Body of pancreas (tissue), 4 donors: ENCODE data around the gene GPR107. TPM values are rescaled to one million over a fixed set of nuclear protein-coding genes. Genes with fewer than 3 reads are reported as not detected.

ENCODE experiments used
- ATAC-seq: fragments of 150-250 bp; one replicate; pipeline ENCODE4 v1.9.1; 2016
- DNase-seq, 4 donors: peaks; one replicate each; pipeline ENCODE4 v3.0.0-alpha.2; 2019
- H3K27ac ChIP-seq, 4 donors: fragments of 200-600 bp; sonication (generic); 1 replicate in 3 of 4; 2 replicates in 1 of 4; pipeline versions ENCODE4 v1.5.1 to v1.6.1; 2016 to 2019; ENCODE audit warnings: mild to moderate bottlenecking in 1 of 4, mixed read lengths in 1 of 4, moderate library complexity in 1 of 4
- H3K27me3 ChIP-seq, 2 donors: fragments of 200-600 bp; sonication (generic); one replicate each; pipeline ENCODE4 v1.6.0; 2016; ENCODE audit warnings: mild to moderate bottlenecking in 1 of 2
- H3K36me3 ChIP-seq, 2 donors: fragments of 200-600 bp; sonication (generic); replicated peaks in 1 of 2; 2 replicates each; pipeline ENCODE4 v1.5.1; 2016; ENCODE audit warnings: low read depth in 2 of 2; ENCODE audit not compliant: insufficient read depth in 1 of 2
- H3K4me1 ChIP-seq: fragments of 200-600 bp; sonication (generic); one replicate; pipeline ENCODE4 v1.6.0; 2016
- H3K4me3 ChIP-seq, 2 donors: fragments of 200-600 bp; sonication (generic); 1 replicate in 1 of 2; 2 replicates in 1 of 2; pipeline ENCODE4 v1.5.1; 2016 to 2019
- H3K9me3 ChIP-seq, 3 donors: fragments of 200-600 bp; sonication (generic); 1 replicate in 2 of 3; 2 replicates in 1 of 3; pipeline ENCODE4 v1.5.1; 2016
- POLR2A ChIP-seq, 3 donors: fragments of 450-650 bp; IDR thresholded peaks; one replicate each; pipeline ENCODE4 v1.6.1; 2016; ENCODE audit warnings: antibody characterized with exemption in 3 of 3, mild to moderate bottlenecking in 2 of 3
- WGBS, 2 donors: methylation state at CpG; one replicate each; pipeline ENCODE4 v1.1.5; 2017; 5-methylcytosine and 5-hydroxymethylcytosine counted together
- intact Hi-C: fragments of 100-400 bp; cut with DNase I; formaldehyde crosslinking; loops from one replicate; pipeline ENCODE4 v1.15.1; 2023
- total RNA-seq, 2 donors: library from RNA; depleted of rRNA; stranded (reverse); fragments of >200 nt; gene quantifications; one replicate each; pipeline ENCODE4 v1.1.0, GENCODE V29; 2016
- TF ChIP-seq, protein P1 (sequence below), 7 experiments: fragments of 450-650 bp in 4 of 7; fragments of 200-600 bp in 3 of 7; sonication (generic) in 3 of 7; IDR thresholded peaks; one replicate each; pipeline ENCODE4 v1.5.1; 2016 to 2019; ENCODE audit warnings: antibody characterized with exemption in 7 of 7

GPR107 gene
- total RNA-seq, 2 donors from 2014 or later, result 9.6 to 11.4 TPM

DNA sequence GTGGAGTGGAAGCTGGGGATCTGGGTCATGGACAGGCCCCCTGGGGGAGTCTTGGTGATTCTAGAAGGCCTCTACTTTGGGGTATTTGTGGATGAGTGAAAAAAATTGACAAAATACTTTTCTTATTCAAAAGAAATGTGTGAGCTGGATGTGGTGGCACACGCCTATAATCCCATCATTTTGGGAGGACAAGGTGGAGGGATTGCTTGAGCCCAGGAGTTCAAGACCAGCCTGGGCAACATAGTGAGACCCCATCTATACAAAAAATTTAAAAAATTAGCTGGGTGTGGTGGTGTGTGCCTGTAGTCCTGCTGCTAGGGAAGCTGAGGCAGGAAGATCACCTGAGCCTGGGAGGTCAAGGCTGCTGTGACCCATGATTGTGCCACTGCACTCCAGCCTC lies 111.9 kb downstream of the GPR107 start:
- ATAC-seq, result no peak
- intact Hi-C loops, result no loop called here
- Histone ChIP-seq H3K27me3 (no peaks in the 10 kb centered on the region), H3K27ac (no peak overlapping the region), H3K4me1 (no peaks in the 10 kb centered on the region), H3K9me3 (no peaks in the 10 kb centered on the region), H3K4me3 (no peak overlapping the region), H3K36me3 (no peaks in the 10 kb centered on the region)
- WGBS, 2 donors, result 94% methylated on average over 1 of the region's 1 CpG
- TF ChIP-seq, protein P1, sequence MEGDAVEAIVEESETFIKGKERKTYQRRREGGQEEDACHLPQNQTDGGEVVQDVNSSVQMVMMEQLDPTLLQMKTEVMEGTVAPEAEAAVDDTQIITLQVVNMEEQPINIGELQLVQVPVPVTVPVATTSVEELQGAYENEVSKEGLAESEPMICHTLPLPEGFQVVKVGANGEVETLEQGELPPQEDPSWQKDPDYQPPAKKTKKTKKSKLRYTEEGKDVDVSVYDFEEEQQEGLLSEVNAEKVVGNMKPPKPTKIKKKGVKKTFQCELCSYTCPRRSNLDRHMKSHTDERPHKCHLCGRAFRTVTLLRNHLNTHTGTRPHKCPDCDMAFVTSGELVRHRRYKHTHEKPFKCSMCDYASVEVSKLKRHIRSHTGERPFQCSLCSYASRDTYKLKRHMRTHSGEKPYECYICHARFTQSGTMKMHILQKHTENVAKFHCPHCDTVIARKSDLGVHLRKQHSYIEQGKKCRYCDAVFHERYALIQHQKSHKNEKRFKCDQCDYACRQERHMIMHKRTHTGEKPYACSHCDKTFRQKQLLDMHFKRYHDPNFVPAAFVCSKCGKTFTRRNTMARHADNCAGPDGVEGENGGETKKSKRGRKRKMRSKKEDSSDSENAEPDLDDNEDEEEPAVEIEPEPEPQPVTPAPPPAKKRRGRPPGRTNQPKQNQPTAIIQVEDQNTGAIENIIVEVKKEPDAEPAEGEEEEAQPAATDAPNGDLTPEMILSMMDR (IDR thresholded peaks at IDR 0.05), result no peak
- TF ChIP-seq POLR2A (IDR thresholded peaks at IDR 0.05), result no peak
- no peak for DNase-seq

DNA sequence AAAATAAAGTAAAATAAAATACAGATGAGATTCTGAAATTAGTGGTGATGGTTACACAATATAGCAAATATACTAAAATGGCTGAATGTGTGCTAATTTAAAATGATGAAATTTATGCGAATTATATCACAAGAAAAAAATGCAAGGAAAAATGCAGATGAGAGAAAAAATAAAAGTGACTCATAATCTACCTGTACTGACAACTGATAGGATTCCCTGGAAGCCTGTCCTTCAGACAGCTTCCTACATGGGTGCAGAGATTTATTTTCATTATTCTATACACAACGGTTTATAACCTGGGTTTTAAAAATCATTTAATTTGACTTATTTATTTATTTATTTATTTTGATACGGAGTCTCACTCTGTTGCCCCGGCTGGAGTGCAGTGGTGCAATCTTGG lies 112.7 kb downstream of the GPR107 start:
- ATAC-seq (no peak), DNase-seq (no peak)
- 62 to 80% methylated on average over 4 of the region's 4 CpGs for WGBS, 2 donors
- Histone ChIP-seq H3K36me3 (no peaks in the 10 kb centered on the region), H3K27ac (no peak overlapping the region), H3K4me1 (peaks cover under 1% of the 10 kb centered on the region), H3K9me3 (no peaks in the 10 kb centered on the region), H3K4me3 (no peak overlapping the region), H3K27me3 (no peaks in the 10 kb centered on the region)
- TF ChIP-seq, protein P1 (IDR thresholded peaks at IDR 0.05), result no peak
- no peak for TF ChIP-seq POLR2A (IDR thresholded peaks at IDR 0.05)
- intact Hi-C loops, result no loop called here

DNA sequence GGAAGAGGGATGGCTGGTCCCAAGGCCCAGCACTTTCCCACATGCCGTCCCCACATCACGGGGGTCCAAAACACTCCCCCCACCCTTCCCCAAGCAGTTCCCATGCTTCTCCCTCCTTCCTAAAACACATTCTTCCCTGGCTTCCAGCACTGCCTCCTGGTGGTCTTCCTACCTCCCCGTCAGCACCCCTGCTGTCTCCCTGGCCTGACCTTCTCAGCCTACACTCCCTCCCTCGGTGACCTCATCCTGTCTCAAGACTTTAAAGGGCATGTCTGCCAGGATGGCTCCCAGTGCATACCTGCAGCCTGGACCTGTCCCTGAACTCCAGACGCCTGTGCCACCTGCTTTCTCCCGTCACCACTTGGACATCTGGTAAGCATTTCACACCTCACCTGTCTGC lies 114.2 kb downstream of the GPR107 start:
- intact Hi-C loops, result no loop called here
- Histone ChIP-seq H3K4me1 (peaks cover 9% of the 10 kb centered on the region), H3K27ac (no peak overlapping the region), H3K27me3 (no peaks in the 10 kb centered on the region), H3K4me3 (no peak overlapping the region), H3K36me3 (no peaks in the 10 kb centered on the region), H3K9me3 (no peaks in the 10 kb centered on the region)
- 61 to 69% methylated on average over 6 of the region's 6 CpGs for WGBS, 2 donors
- no peak for ATAC-seq
- TF ChIP-seq POLR2A (IDR thresholded peaks at IDR 0.05), result no peak
- TF ChIP-seq, protein P1 (IDR thresholded peaks at IDR 0.05), result no peak
- DNase-seq, result no peak

DNA sequence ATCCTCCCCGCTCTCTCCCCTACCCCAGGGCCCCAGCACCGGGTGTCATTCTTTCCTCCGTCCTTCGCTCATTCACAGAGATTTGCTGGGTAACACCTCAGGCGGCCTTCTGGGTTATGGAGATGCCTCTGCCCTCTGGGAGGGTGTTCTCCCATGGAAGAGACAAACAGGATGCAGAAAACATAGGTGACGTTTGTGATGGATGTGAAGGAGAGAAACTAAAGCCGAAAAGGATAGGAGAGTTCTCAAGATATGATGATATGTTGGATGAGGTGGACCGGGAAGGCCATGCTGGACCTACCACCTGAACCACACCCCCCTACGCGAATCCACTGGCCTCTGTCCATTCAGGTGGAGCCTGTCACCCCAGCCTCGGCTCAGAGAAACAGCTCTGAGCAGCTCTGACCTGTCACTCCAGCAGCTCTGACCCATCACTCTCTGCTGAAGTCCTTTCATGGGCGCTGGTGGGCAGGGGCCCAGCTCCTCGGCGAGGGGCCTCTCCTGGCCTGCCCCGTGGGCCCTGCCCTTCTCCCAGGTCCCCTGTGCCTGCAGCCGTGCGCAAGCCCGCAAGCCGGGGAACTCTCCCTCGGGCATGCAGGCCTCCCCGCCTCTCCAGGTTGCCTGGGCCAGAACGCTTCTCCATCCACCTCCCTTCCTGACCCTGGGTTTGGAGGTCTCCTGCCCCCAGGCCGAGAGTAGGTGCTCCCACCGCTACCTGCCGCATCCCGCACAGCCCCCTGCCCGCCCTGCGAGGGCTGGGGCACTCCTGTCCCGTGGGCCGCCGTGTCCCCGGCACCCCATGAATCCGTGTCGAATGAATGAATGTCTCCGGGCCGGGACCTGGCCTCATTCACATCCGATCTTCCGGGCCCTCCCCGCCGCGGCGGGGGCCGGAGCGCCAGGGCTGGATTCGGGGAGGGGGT lies 117.8 kb downstream of the GPR107 start:
- ATAC-seq, result no peak
- Histone ChIP-seq H3K9me3 (no peaks in the 10 kb centered on the region), H3K27ac (no peak overlapping the region), H3K4me3 (no peak overlapping the region), H3K4me1 (peaks cover 18% of the 10 kb centered on the region), H3K27me3 (no peaks in the 10 kb centered on the region), H3K36me3 (no peaks in the 10 kb centered on the region)
- 37 to 71% methylated on average over 12 to 41 of the region's 45 CpGs for WGBS, 2 donors
- intact Hi-C loops, result no loop called here
- no peak for DNase-seq
- TF ChIP-seq, protein P1 (IDR thresholded peaks at IDR 0.05), result no peak
- TF ChIP-seq POLR2A (IDR thresholded peaks at IDR 0.05), result no peak
